ENCODE measurements around the gene PDGFD. TPM values are rescaled to one million over a fixed set of nuclear protein-coding genes. Genes with fewer than 3 reads are reported as not detected.

The PDGFD gene
- total RNA-seq, 4 donors from 2014 or later: 26.0 to 72.4 (median 29.6) TPM

DNA sequence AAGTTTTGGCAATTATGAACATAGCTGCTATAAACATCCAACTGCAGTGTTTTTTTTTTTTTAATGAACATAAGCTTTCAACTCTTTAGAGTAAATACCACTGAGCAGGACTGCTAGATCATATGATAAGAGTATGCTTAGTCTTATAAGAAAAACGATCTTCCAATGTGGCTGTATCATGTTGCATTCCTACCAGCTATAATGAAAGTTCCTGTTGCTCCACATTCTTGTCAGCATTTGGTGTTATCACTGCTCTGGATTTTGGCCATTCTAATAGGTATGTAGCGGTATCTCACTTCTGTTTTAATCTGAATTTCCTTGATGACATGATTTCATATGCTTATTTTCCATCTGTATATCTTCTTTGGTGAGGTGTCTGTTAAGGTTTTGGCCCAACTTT lies 50.4 kb downstream of the PDGFD start:
- Histone ChIP-seq H3K9me3 (peaks cover 0 to 18% (median 4%) of the 10 kb centered on the region in 4 donors), H3K36me3 (no peaks in the 10 kb centered on the region), H3K4me1 (no peaks in the 10 kb centered on the region), H3K27me3 (no peaks in the 10 kb centered on the region), H3K27ac (no peak overlapping the region), H3K4me3 (no peak overlapping the region)
- 90 to 98% methylated on average over 2 of the region's 2 CpGs for WGBS, 2 donors
- no peak for TF ChIP-seq EP300 (IDR thresholded peaks at IDR 0.05)
- TF ChIP-seq CTCF (IDR thresholded peaks at IDR 0.05): no peak
- TF ChIP-seq POLR2A (IDR thresholded peaks at IDR 0.05): no peak
- DNase-seq (ENCODE audit: low spot score in 2 of 2): no peak

- Histone ChIP-seq H3K4me3 (no peak overlapping the region), H3K36me3 (no peaks in the 10 kb centered on the region), H3K4me1 (peaks cover 0 to 24% (median 5%) of the 10 kb centered on the region in 4 donors), H3K27ac (peak overlapping the region in 2 of 4 donors; percentile 71 to 72), H3K9me3 (peaks cover 0 to 4% (median 0%) of the 10 kb centered on the region in 4 donors), H3K27me3 (no peaks in the 10 kb centered on the region)
- WGBS, 2 donors: 39 to 47% methylated on average over 5 of the region's 5 CpGs
- no peak for TF ChIP-seq POLR2A (IDR thresholded peaks at IDR 0.05)
- TF ChIP-seq EP300 (IDR thresholded peaks at IDR 0.05): peak in 1 of 2 donors; percentile 31
- DNase-seq (ENCODE audit: low spot score in 2 of 2): no peak
Observed at GRCh38 chr11:104106136-104106754, 57.7 kb downstream of the PDGFD start.

DNA sequence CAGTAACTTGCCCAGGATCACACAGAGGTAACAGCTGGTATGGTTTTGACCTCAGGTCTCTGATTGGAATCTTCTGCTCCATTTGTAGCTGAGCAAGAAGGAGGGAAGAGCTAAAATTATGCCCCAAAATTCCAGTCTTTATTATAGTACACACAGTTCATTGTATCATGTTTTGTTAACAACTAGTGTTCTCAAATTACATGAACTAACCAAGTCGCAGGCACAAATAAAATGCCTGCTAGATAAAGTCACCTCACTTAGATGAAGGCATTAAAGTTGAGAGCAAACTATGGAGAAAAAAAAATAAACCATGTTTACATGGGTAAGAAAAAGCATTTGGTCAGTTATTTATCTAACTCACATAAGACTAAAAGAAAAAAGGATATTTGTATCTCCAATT lies 58.8 kb downstream of the PDGFD start:
- Histone ChIP-seq H3K36me3 (no peaks in the 10 kb centered on the region), H3K9me3 (peaks cover 0 to 7% (median 0%) of the 10 kb centered on the region in 4 donors), H3K4me1 (peaks cover 0 to 24% (median 5%) of the 10 kb centered on the region in 4 donors), H3K27me3 (no peaks in the 10 kb centered on the region), H3K4me3 (no peak overlapping the region), H3K27ac (peak overlapping the region in 2 of 4 donors; percentile 9 to 71)
- WGBS, 2 donors: 21 to 26% methylated on average over 1 of the region's 1 CpG
- no peak for DNase-seq (ENCODE audit: low spot score in 2 of 2)
- TF ChIP-seq POLR2A (IDR thresholded peaks at IDR 0.05): no peak
- no peak for TF ChIP-seq EP300 (IDR thresholded peaks at IDR 0.05)
- no peak for TF ChIP-seq CTCF (IDR thresholded peaks at IDR 0.05)

DNA sequence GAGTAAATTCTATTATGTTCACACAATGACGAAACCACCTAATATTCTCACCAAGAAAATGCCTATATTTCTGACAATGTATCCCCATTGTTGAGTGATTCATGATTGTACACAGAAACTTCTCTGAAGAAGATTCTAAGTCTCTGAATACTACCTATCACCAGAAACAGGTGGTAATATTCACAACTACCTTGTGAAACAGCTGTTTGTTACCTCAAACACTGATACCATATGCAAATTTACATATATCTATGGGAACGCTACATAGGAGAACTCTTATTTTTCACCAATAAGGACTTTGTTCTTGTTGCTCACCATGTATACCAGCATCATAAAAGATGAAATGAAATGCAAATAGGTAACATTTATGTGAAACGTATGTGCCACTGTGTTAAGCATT lies 59.3 kb downstream of the PDGFD start:
- no peak for TF ChIP-seq POLR2A (IDR thresholded peaks at IDR 0.05)
- TF ChIP-seq CTCF (IDR thresholded peaks at IDR 0.05): no peak
- no peak for TF ChIP-seq EP300 (IDR thresholded peaks at IDR 0.05)
- Histone ChIP-seq H3K27ac (peak overlapping the region in 1 of 4 donors; percentile 71), H3K36me3 (no peaks in the 10 kb centered on the region), H3K4me3 (no peak overlapping the region), H3K27me3 (no peaks in the 10 kb centered on the region), H3K9me3 (peaks cover 0 to 7% (median 0%) of the 10 kb centered on the region in 4 donors), H3K4me1 (peaks cover 0 to 24% (median 5%) of the 10 kb centered on the region in 4 donors)
- no peak for DNase-seq (ENCODE audit: low spot score in 2 of 2)
- WGBS, 2 donors: 84 to 87% methylated on average over 3 of the region's 3 CpGs

GRCh38 chr11:104104201-104104600 lies 59.7 kb downstream of the PDGFD start:
- H3K9me3 ChIP-seq: peaks cover 0 to 7% (median 0%) of the 10 kb centered on the region in 4 donors
- no peak overlapping the region for H3K4me3 ChIP-seq
- no peak for TF ChIP-seq CTCF (IDR thresholded peaks at IDR 0.05)
- no peak for TF ChIP-seq EP300 (IDR thresholded peaks at IDR 0.05)
- no peak for TF ChIP-seq POLR2A (IDR thresholded peaks at IDR 0.05)
- H3K27ac ChIP-seq: no peak overlapping the region
- H3K4me1 ChIP-seq: peaks cover 0 to 24% (median 5%) of the 10 kb centered on the region in 4 donors
- no peak for DNase-seq (ENCODE audit: low spot score in 2 of 2)
- 78 to 92% methylated on average over 2 of the region's 2 CpGs for WGBS, 2 donors
- no peaks in the 10 kb centered on the region for H3K27me3 ChIP-seq
- H3K36me3 ChIP-seq: no peaks in the 10 kb centered on the region

Measured in tibial nerve (tissue), 4 donors.